B cell (primary cell): Measurements from ENCODE around the gene ADD3. TPM values are rescaled to one million over a fixed set of nuclear protein-coding genes. Genes with fewer than 3 reads are reported as not detected.
A peak's percentile ranks its signal among the peaks of the same experiment; 100 is the strongest.

Source experiments
- ATAC-seq: fragments of 200-7000 bp; cut with Tn5 transposase; one replicate; pipeline ENCODE4 v1.10.0; 2021; ENCODE audit warnings: low read depth, mild to moderate bottlenecking, moderate number of reproducible peaks, moderate library complexity
- CTCF ChIA-PET: fragments of 350-600 bp; sonication (Branson Sonifier 250); formaldehyde crosslinking; loops from one replicate; lab custom pipeline; 2021; ENCODE audit warnings: antibody characterized with exemption, inconsistent platforms; lab: Charles Lee
- POLR2A ChIA-PET: fragments of 350-600 bp; sonication (Branson Sonifier 250); formaldehyde crosslinking; loops from one replicate; lab custom pipeline; 2021; ENCODE audit warnings: antibody characterized with exemption; lab: Charles Lee
- DNase-seq: peaks from one replicate; pipeline ENCODE4 v3.0.0; 2013
- H2AFZ ChIP-seq: 2 replicates; pipeline ENCODE4 v1.6.1; 2012; ENCODE audit warnings: mild to moderate bottlenecking, low read depth, low read length; ENCODE audit not compliant: insufficient read depth, poor library complexity, severe bottlenecking
- H3K27ac ChIP-seq, 2 donors: 1 replicate in 1 of 2; 2 replicates in 1 of 2; pipeline ENCODE4 v1.5.1; 2012 to 2013; ENCODE audit warnings: low read length in 2 of 2, mild to moderate bottlenecking in 2 of 2, moderate library complexity in 1 of 2
- H3K27me3 ChIP-seq, 4 experiments: fragments of 200-600 bp in 1 of 4; sonication (generic) in 1 of 4; replicated peaks in 1 of 4; 1 replicate in 2 of 4; 2 replicates in 2 of 4; pipeline versions ENCODE4 v1.6.1 to v1.7.0; 2013 to 2016; ENCODE audit warnings: low read length in 3 of 4, mild to moderate bottlenecking in 2 of 4, mixed read lengths in 1 of 4, moderate library complexity in 1 of 4; ENCODE audit not compliant: insufficient read depth in 4 of 4, control insufficient read depth in 3 of 4; ENCODE audit errors: control extremely low read depth in 1 of 4
- H3K36me3 ChIP-seq, 2 experiments: replicated peaks in 1 of 2; 1 replicate in 1 of 2; 2 replicates in 1 of 2; pipeline versions ENCODE4 v1.6.1 to v1.7.1; 2013; ENCODE audit warnings: low read length in 1 of 2; ENCODE audit not compliant: insufficient read depth in 2 of 2, control insufficient read depth in 1 of 2; ENCODE audit errors: control extremely low read depth in 1 of 2, extremely low read depth in 1 of 2
- H3K4me1 ChIP-seq, 2 donors: fragments of 200-600 bp in 1 of 2; sonication (generic) in 1 of 2; 1 replicate in 1 of 2; 2 replicates in 1 of 2; pipeline versions ENCODE4 v1.5.1 to v1.6.1; 2013 to 2017; ENCODE audit warnings: low read length in 2 of 2; ENCODE audit not compliant: control insufficient read depth in 2 of 2, insufficient read depth in 2 of 2
- H3K4me2 ChIP-seq: replicated peaks from 2 replicates; pipeline ENCODE3; 2012; ENCODE audit warnings: mild to moderate bottlenecking, low read depth, low read length; ENCODE audit not compliant: poor library complexity, severe bottlenecking
- H3K4me3 ChIP-seq, 5 experiments: fragments of 200-600 bp in 1 of 5; sonication (generic) in 1 of 5; 1 replicate in 3 of 5; 2 replicates in 2 of 5; pipeline versions ENCODE4 v1.5.1 to v1.7.0; 2011 to 2016; ENCODE audit warnings: low read length in 4 of 5, mild to moderate bottlenecking in 4 of 5, low read depth in 2 of 5, control low read depth in 1 of 5, moderate library complexity in 1 of 5; ENCODE audit not compliant: insufficient read depth in 1 of 5; ENCODE audit errors: control extremely low read depth in 1 of 5, extremely low read depth in 1 of 5
- H3K79me2 ChIP-seq: fragments of 200-600 bp; sonication (generic); one replicate; pipeline ENCODE4 v1.6.0; 2016; ENCODE audit warnings: low read length; ENCODE audit not compliant: control insufficient read depth, insufficient read depth
- H3K9ac ChIP-seq: fragments of 200-600 bp; sonication (generic); 2 replicates; pipeline ENCODE4 v1.6.1; 2017; ENCODE audit warnings: mild to moderate bottlenecking, low read length, moderate library complexity
- H3K9me3 ChIP-seq, 3 donors: one replicate each; pipeline versions ENCODE4 v1.6.1 to v1.7.1; 2013; ENCODE audit warnings: low read length in 2 of 3; ENCODE audit not compliant: control insufficient read depth in 2 of 3, insufficient read depth in 1 of 3; ENCODE audit errors: control extremely low read depth in 1 of 3
- H4K20me1 ChIP-seq: 2 replicates; pipeline ENCODE4 v1.6.0; 2012; ENCODE audit warnings: mild to moderate bottlenecking, low read length; ENCODE audit not compliant: insufficient read depth, control insufficient read depth, poor library complexity, severe bottlenecking
- H3K27ac Mint-ChIP-seq: one replicate; pipeline ENCODE4 v1.8.0; 2021; ENCODE audit warnings: mixed read lengths
- H3K27me3 Mint-ChIP-seq: one replicate; pipeline ENCODE4 v1.8.0; 2021; ENCODE audit warnings: mixed read lengths
- H3K4me1 Mint-ChIP-seq: one replicate; pipeline ENCODE4 v1.8.0; 2021; ENCODE audit warnings: mixed read lengths
- H3K4me3 Mint-ChIP-seq: one replicate; pipeline ENCODE4 v1.8.0; 2021; ENCODE audit warnings: mixed read lengths
- H3K9me3 Mint-ChIP-seq: one replicate; pipeline ENCODE4 v1.8.0; 2022; ENCODE audit warnings: mixed read lengths; ENCODE audit not compliant: insufficient read depth
- CTCF ChIP-seq: fragments of 200-600 bp; IDR thresholded peaks from one replicate; pipeline ENCODE4 v1.8.0; 2022; ENCODE audit warnings: antibody characterized with exemption, mild to moderate bottlenecking
- EZH2 ChIP-seq: IDR thresholded peaks from 2 replicates; pipeline ENCODE4 v1.6.1; 2012; ENCODE audit warnings: borderline replicate concordance, low read depth, mild to moderate bottlenecking, moderate library complexity, low read length; ENCODE audit not compliant: insufficient read depth, poor library complexity, severe bottlenecking
- WGBS: methylation state at CpG from one replicate; pipeline ENCODE4 v1.1.5; 2013; ENCODE audit warnings: missing lambda C conversion rate; ENCODE audit not compliant: insufficient coverage; 5-methylcytosine and 5-hydroxymethylcytosine counted together
- intact Hi-C: fragments of 100-400 bp; cut with micrococcal nuclease; formaldehyde crosslinking; loops from one replicate; pipeline ENCODE4 v1.10.0; 2022
- polyA plus RNA-seq: library from polyadenylated mRNA; depleted of rRNA; stranded (reverse); fragments of >200 nt; gene quantifications from 2 replicates; pipeline ENCODE4 v1.2.3, GENCODE V29; 2012
- total RNA-seq, 2 donors: library from RNA; stranded (reverse); fragments of 120-200 nt in 1 of 2; gene quantifications; 1 replicate in 1 of 2; 2 replicates in 1 of 2; pipeline versions ENCODE4 v1.2.3 to v1.2.4, GENCODE V29; 2013 to 2022

Gene ADD3
- total and polyA plus RNA-seq, 2 donors (not counting 1 experiment from before 2014, with no cell fraction given): 156 to 185 TPM

DNA sequence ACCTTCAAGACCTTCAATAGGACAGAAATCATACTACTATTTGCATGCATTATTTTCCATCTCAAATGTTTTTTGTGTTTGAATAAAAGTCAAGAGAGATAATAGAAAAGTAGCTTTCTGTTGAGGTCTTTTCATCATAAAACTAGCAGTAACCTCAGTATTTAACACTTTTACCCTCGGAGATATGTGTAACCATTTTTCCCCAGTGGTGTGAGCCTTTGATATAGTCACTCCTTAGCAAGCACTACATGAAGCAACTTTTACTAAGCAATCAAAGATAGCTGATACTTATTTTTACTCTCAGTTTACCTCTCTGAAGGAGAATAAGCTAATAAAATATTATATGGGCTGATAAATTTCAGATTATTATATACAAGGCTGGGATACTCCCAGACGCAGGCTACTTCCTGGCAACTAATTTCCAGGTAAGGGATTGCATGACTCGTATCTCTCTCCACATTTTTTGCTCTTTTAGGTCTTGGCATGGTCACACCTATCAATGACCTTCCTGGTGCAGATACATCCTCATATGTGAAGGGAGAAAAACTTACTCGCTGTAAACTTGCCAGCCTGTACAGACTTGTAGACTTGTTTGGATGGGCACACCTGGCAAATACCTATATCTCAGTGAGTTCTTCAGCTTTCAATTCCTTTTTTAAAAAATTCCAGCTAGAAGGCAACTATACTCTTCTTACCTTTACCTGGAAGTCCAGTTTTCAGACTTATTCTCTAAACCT is 108.2 kb downstream of the ADD3 start:
- no peak for DNase-seq
- Histone ChIP-seq H3K36me3 (peaks cover 10 to 69% of the 10 kb centered on the region in 2 experiments), H3K4me1 (no peaks in the 10 kb centered on the region), H4K20me1 (peaks cover 9% of the 10 kb centered on the region), H3K27me3 (no peaks in the 10 kb centered on the region), H3K4me2 (no peak overlapping the region), H2AFZ (no peak overlapping the region), H3K4me3 (no peak overlapping the region), H3K9ac (no peak overlapping the region), H3K9me3 (no peaks in the 10 kb centered on the region), H3K79me2 (no peaks in the 10 kb centered on the region), H3K27ac (peak overlapping the region in 1 of 2 donors; percentile 7)
- Mint-ChIP-seq H3K4me3 (no peak overlapping the region), H3K4me1 (no peaks in the 10 kb centered on the region), H3K9me3 (no peaks in the 10 kb centered on the region), H3K27ac (peak overlapping the region; percentile 56), H3K27me3 (no peaks in the 10 kb centered on the region)
- ChIA-PET CTCF (interaction anchor here (0.8 kb wide), 1 partner anchor 232 kb away, joined by 3 read pairs; no protein-coding TSS in a partner anchor), POLR2A (no interaction called here)
- intact Hi-C loops: no loop called here
- ATAC-seq: no peak
- WGBS: 100% methylated on average over 1 of the region's 4 CpGs
- no peak for TF ChIP-seq CTCF
- TF ChIP-seq EZH2: no peak

DNA sequence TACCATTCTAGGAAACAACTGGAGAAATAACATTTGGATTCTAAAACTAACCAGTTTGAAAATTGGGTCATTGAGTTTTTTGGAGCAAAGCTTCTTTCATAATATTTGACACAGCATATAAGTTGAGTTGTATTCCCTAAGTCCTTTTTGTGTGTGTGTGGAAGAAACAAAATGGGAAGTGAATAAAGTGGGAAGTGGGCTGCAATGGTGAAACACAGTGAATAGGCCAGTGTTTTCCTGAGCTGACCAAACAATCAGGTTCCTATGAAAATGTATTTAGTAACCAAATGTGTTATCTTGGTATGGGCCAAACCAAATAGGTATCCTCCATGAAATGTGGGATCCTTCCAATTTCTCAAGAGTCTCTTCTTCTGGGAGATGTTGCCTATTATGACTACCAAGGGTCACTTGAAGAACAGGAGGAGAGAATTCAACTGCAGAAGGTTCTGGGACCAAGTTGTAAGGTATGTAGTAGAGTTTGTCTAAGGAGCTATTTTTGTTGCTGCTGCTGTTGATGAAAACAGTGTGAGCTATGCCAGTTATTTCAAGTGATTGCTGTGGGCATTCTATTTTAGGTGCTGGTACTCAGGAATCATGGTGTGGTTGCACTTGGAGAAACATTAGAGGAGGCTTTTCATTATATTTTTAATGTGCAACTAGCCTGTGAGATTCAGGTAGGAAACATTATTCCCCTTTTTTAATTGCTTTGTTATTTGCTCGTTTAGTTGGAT is 111.3 kb downstream of the ADD3 start:
- intact Hi-C loops: no loop called here
- Histone ChIP-seq H3K79me2 (peaks cover 2% of the 10 kb centered on the region), H4K20me1 (peaks cover 3% of the 10 kb centered on the region), H3K9me3 (no peaks in the 10 kb centered on the region), H3K27ac (no peak overlapping the region), H3K36me3 (peaks cover 11 to 69% of the 10 kb centered on the region in 2 experiments), H3K27me3 (no peaks in the 10 kb centered on the region), H3K4me3 (no peak overlapping the region), H3K9ac (no peak overlapping the region), H3K4me1 (no peaks in the 10 kb centered on the region), H3K4me2 (no peak overlapping the region), H2AFZ (no peak overlapping the region)
- no peaks in the 10 kb centered on the region for H3K4me1 Mint-ChIP-seq
- TF ChIP-seq EZH2 (no peak), CTCF (no peak)
- WGBS: no CpG with 5 or more reads among the region's 1 CpG
- no peaks in the 10 kb centered on the region for H3K9me3 Mint-ChIP-seq
- no peaks in the 10 kb centered on the region for H3K27me3 Mint-ChIP-seq
- peak overlapping the region; percentile 17 for H3K27ac Mint-ChIP-seq
- no peak for ATAC-seq
- no peak overlapping the region for H3K4me3 Mint-ChIP-seq
- DNase-seq: no peak
- CTCF ChIA-PET: interaction anchor here (0.6 to 1.1 kb wide), 3 partner anchors 12 to 272 kb away, joined by 3 to 4 read pairs (median 3); no protein-coding TSS in a partner anchor
- POLR2A ChIA-PET: no interaction called here
